ENCODE data around the gene TMEM37.
"Not testable (repeated sequence)": the region's sequence is repeated elsewhere in the genome, so short reads cannot be mapped to it uniquely, and the experiment has no call there.

TMEM37 gene

DNA sequence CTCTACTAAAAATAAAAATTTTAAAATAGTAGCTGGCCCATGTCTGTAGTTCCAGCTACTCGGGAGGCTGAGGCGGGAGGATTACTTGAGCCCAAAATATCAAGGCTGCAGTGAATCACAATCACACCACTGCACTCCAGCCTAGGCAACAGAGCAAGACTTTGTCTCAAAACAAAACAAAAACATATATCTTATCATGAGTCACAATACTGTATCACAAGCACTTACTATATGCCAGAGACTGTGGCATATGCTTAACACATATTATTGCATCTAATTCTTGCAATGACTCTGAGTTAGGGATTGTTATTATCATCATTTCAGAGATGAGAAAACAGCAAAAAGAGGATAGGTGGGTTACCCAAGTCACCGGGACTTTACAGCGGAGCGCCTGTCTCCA lies 29.5 kb upstream of the TMEM37 start:
- no peaks in the 10 kb centered on the region for H3K36me3 ChIP-seq (ENCODE audit: control insufficient read depth in 1 of 2, insufficient read depth in 2 of 2, low read length in 2 of 2)
- H4K12ac ChIP-seq (ENCODE audit: low read depth, low read length), result no peak overlapping the region
- no peaks in the 10 kb centered on the region for H3K79me2 ChIP-seq (ENCODE audit: control insufficient read depth, insufficient read depth, low read length, poor library complexity)
- H3K14ac ChIP-seq (ENCODE audit: low read length), result no peak overlapping the region
- H3K79me1 ChIP-seq (ENCODE audit: low read length), result no peaks in the 10 kb centered on the region
- no peaks in the 10 kb centered on the region for H3K27me3 ChIP-seq (ENCODE audit: insufficient read depth, low read length)
- no peak overlapping the region for H3K4me2 ChIP-seq (ENCODE audit: low read length)
- H2BK120ac ChIP-seq (ENCODE audit: insufficient read depth, low read length, poor library complexity), result no peak overlapping the region
- no peak overlapping the region for H3K4me3 ChIP-seq (ENCODE audit: low read depth, low read length)
- H3K9ac ChIP-seq (ENCODE audit: low read length), result no peak overlapping the region
- no peak for DNase-seq
- H3K27ac ChIP-seq (ENCODE audit: low read depth, low read length), result no peak overlapping the region
- H2AK5ac ChIP-seq (ENCODE audit: low read length), result no peak overlapping the region
- H2BK12ac ChIP-seq (ENCODE audit: low read length), result no peak overlapping the region
- H4K8ac ChIP-seq (ENCODE audit: low read depth, low read length), result no peak overlapping the region
- WGBS (ENCODE audit: extremely low coverage, insufficient coverage, insufficient read length), result no CpG with 5 or more reads among the region's 5 CpGs
- no peak overlapping the region for H3K18ac ChIP-seq (ENCODE audit: low read length)
- H3K9me3 ChIP-seq (ENCODE audit: insufficient read depth, low read depth, low read length), result no peaks in the 10 kb centered on the region
- H3K23ac ChIP-seq (ENCODE audit: low read length), result no peak overlapping the region
- H3K4ac ChIP-seq (ENCODE audit: low read depth, low read length), result no peak overlapping the region
- H3K4me1 ChIP-seq (ENCODE audit: control insufficient read depth in 1 of 2, insufficient read depth in 2 of 2, low read length in 2 of 2), result peaks cover 8 to 13% of the 10 kb centered on the region in 2 experiments
- no peak overlapping the region for H2AFZ ChIP-seq (ENCODE audit: insufficient read depth, low read length, poor library complexity)
- no peak overlapping the region for H4K91ac ChIP-seq (ENCODE audit: low read depth, low read length)
- no peak overlapping the region for H2BK5ac ChIP-seq (ENCODE audit: low read depth, low read length, poor library complexity)

DNA sequence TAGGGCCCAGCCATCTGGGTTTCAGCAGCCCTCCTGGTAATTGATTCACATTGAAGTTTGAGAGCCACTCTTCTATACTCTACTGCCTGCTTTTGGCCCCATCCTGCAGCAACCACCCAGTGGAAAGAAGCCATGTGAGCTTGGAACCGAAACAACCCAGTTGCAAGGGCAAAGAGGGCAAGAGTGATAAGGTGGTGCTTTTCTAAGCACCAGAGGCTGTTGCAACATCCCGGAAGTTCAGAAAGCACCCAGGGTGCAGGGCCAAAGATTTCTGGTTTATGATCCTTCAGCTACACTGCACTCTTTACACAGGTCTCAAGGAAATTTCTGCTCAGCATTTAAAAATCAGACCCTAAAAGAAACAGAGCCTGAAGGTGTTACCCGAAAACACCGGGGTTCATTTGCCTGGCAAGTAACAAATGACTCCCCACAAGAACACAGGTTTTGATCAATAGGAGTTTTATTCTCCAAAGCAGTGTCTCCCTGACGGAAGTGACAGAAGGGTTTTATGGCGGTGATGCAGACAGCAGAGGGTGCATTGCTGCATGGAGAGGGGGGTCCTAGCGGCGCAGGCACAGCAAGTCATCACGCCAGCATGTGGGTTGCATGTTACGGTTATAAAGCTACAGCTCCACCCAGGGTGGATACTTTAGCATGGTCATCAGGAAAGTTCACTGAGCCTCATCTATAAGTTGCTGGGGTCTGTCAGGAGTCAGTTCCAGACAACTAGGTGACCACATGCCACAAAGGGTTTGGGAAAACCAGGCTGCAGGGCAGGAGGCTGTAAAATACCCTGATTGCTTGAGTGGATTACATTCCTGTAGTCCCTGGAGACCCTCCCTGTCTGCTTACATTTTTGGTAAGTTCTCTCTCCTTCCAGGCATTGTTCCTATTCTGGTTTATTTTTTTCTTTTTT lies 28.8 kb upstream of the TMEM37 start:
- Histone ChIP-seq H2AFZ (ENCODE audit: insufficient read depth, low read length, poor library complexity) (no peak overlapping the region), H3K9me3 (ENCODE audit: insufficient read depth, low read depth, low read length) (no peaks in the 10 kb centered on the region), H3K18ac (ENCODE audit: low read length) (no peak overlapping the region), H3K27me3 (ENCODE audit: insufficient read depth, low read length) (no peaks in the 10 kb centered on the region), H3K14ac (ENCODE audit: low read length) (no peak overlapping the region), H3K4ac (ENCODE audit: low read depth, low read length) (no peak overlapping the region), H2BK120ac (ENCODE audit: insufficient read depth, low read length, poor library complexity) (no peak overlapping the region), H3K36me3 (ENCODE audit: control insufficient read depth in 1 of 2, insufficient read depth in 2 of 2, low read length in 2 of 2) (no peaks in the 10 kb centered on the region), H3K4me3 (ENCODE audit: low read depth, low read length) (no peak overlapping the region), H4K91ac (ENCODE audit: low read depth, low read length) (no peak overlapping the region), H3K79me1 (ENCODE audit: low read length) (no peaks in the 10 kb centered on the region), H3K9ac (ENCODE audit: low read length) (no peak overlapping the region), H3K23ac (ENCODE audit: low read length) (no peak overlapping the region), H3K27ac (ENCODE audit: low read depth, low read length) (no peak overlapping the region), H3K4me2 (ENCODE audit: low read length) (no peak overlapping the region), H3K79me2 (ENCODE audit: control insufficient read depth, insufficient read depth, low read length, poor library complexity) (no peaks in the 10 kb centered on the region), H2BK5ac (ENCODE audit: low read depth, low read length, poor library complexity) (no peak overlapping the region), H2BK12ac (ENCODE audit: low read length) (no peak overlapping the region), H3K4me1 (ENCODE audit: control insufficient read depth in 1 of 2, insufficient read depth in 2 of 2, low read length in 2 of 2) (peaks cover 8 to 13% of the 10 kb centered on the region in 2 experiments), H2AK5ac (ENCODE audit: low read length) (no peak overlapping the region), H4K8ac (ENCODE audit: low read depth, low read length) (no peak overlapping the region), H4K12ac (ENCODE audit: low read depth, low read length) (no peak overlapping the region)
- no CpG with 5 or more reads among the region's 10 CpGs for WGBS (ENCODE audit: extremely low coverage, insufficient coverage, insufficient read length)
- DNase-seq, result no peak

DNA sequence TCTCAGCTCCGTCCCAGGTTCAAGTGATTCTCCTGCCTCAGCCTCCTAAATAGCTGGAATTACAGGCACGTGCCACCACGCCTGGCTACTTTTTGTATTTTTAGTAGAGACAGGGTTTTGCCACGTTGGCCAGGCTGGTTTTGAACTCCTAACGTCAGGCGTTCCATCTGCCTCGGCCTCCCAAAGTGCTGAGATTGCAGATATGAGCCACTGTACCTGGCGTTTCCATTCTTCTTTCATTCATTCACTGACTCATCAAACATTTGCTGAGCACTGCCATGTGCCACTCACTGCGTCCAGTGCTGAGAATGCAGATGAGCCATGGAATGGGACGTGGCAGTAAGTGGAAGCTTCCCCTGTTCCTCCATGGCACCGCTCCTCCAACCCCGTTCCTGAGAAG lies 28.0 kb upstream of the TMEM37 start:
- not testable (repeated sequence) for H3K23ac ChIP-seq (ENCODE audit: low read length); H4K8ac ChIP-seq (ENCODE audit: low read depth, low read length); H3K4me3 ChIP-seq (ENCODE audit: low read depth, low read length); H3K9ac ChIP-seq (ENCODE audit: low read length); H3K18ac ChIP-seq (ENCODE audit: low read length); H3K4me2 ChIP-seq (ENCODE audit: low read length); DNase-seq; H3K36me3 ChIP-seq (ENCODE audit: control insufficient read depth in 1 of 2, insufficient read depth in 2 of 2, low read length in 2 of 2); H2BK12ac ChIP-seq (ENCODE audit: low read length); H3K4ac ChIP-seq (ENCODE audit: low read depth, low read length); H2BK120ac ChIP-seq (ENCODE audit: insufficient read depth, low read length, poor library complexity); H3K79me2 ChIP-seq (ENCODE audit: control insufficient read depth, insufficient read depth, low read length, poor library complexity); H4K12ac ChIP-seq (ENCODE audit: low read depth, low read length); H4K91ac ChIP-seq (ENCODE audit: low read depth, low read length); H3K27me3 ChIP-seq (ENCODE audit: insufficient read depth, low read length); H2BK5ac ChIP-seq (ENCODE audit: low read depth, low read length, poor library complexity); H3K79me1 ChIP-seq (ENCODE audit: low read length); H3K14ac ChIP-seq (ENCODE audit: low read length); H3K27ac ChIP-seq (ENCODE audit: low read depth, low read length); H2AFZ ChIP-seq (ENCODE audit: insufficient read depth, low read length, poor library complexity); H2AK5ac ChIP-seq (ENCODE audit: low read length); H3K9me3 ChIP-seq (ENCODE audit: insufficient read depth, low read depth, low read length)
- peaks cover 5 to 10% of the 10 kb centered on the region in 2 experiments for H3K4me1 ChIP-seq (ENCODE audit: control insufficient read depth in 1 of 2, insufficient read depth in 2 of 2, low read length in 2 of 2)
- WGBS (ENCODE audit: extremely low coverage, insufficient coverage, insufficient read length), result no CpG with 5 or more reads among the region's 12 CpGs

GRCh38 chr2:119405151-119405550 lies 26.5 kb upstream of the TMEM37 start:
- Histone ChIP-seq H3K4me2 (ENCODE audit: low read length) (no peak overlapping the region), H2BK5ac (ENCODE audit: low read depth, low read length, poor library complexity) (no peak overlapping the region), H3K79me2 (ENCODE audit: control insufficient read depth, insufficient read depth, low read length, poor library complexity) (no peaks in the 10 kb centered on the region), H4K91ac (ENCODE audit: low read depth, low read length) (no peak overlapping the region), H3K27ac (ENCODE audit: low read depth, low read length) (no peak overlapping the region), H2BK12ac (ENCODE audit: low read length) (no peak overlapping the region), H3K79me1 (ENCODE audit: low read length) (no peaks in the 10 kb centered on the region), H3K4me1 (ENCODE audit: control insufficient read depth in 1 of 2, insufficient read depth in 2 of 2, low read length in 2 of 2) (peaks cover 0 to 4% of the 10 kb centered on the region in 2 experiments), H3K4ac (ENCODE audit: low read depth, low read length) (no peak overlapping the region), H3K27me3 (ENCODE audit: insufficient read depth, low read length) (no peaks in the 10 kb centered on the region), H2AK5ac (ENCODE audit: low read length) (no peak overlapping the region), H3K4me3 (ENCODE audit: low read depth, low read length) (no peak overlapping the region), H2AFZ (ENCODE audit: insufficient read depth, low read length, poor library complexity) (no peak overlapping the region), H3K9ac (ENCODE audit: low read length) (no peak overlapping the region), H4K12ac (ENCODE audit: low read depth, low read length) (no peak overlapping the region), H4K8ac (ENCODE audit: low read depth, low read length) (no peak overlapping the region), H3K18ac (ENCODE audit: low read length) (no peak overlapping the region), H2BK120ac (ENCODE audit: insufficient read depth, low read length, poor library complexity) (no peak overlapping the region), H3K36me3 (ENCODE audit: control insufficient read depth in 1 of 2, insufficient read depth in 2 of 2, low read length in 2 of 2) (no peaks in the 10 kb centered on the region), H3K23ac (ENCODE audit: low read length) (no peak overlapping the region), H3K9me3 (ENCODE audit: insufficient read depth, low read depth, low read length) (no peaks in the 10 kb centered on the region), H3K14ac (ENCODE audit: low read length) (no peak overlapping the region)
- WGBS (ENCODE audit: extremely low coverage, insufficient coverage, insufficient read length), result no CpG with 5 or more reads among the region's 2 CpGs
- DNase-seq, result no peak

All from trophoblast cell (in vitro differentiated cells and primary cell).